Right renal cortex interstitium (tissue), 3 donors: Measurements from ENCODE around the gene RASA4B. TPM values are rescaled to one million over a fixed set of nuclear protein-coding genes. Genes with fewer than 3 reads are reported as not detected.
"Not testable (repeated sequence)": the region's sequence is repeated elsewhere in the genome, so short reads cannot be mapped to it uniquely, and the experiment has no call there.

Experiments
- DNase-seq, 3 donors: peaks; one replicate each; pipeline ENCODE4 v3.0.0-alpha.2; 2013; ENCODE audit warnings: low read depth in 3 of 3, low spot score in 2 of 3
- polyA plus RNA-seq, 3 donors: library from polyadenylated mRNA; unstranded; fragments of 120-200 nt; gene quantifications; one replicate each; pipeline ENCODE4 v1.2.1, GENCODE V29; 2013; ENCODE audit not compliant: insufficient read length in 3 of 3

The RASA4B gene
- polyA plus RNA-seq, 3 donors: 5.4 to 11.7 (median 6.6) TPM

DNA sequence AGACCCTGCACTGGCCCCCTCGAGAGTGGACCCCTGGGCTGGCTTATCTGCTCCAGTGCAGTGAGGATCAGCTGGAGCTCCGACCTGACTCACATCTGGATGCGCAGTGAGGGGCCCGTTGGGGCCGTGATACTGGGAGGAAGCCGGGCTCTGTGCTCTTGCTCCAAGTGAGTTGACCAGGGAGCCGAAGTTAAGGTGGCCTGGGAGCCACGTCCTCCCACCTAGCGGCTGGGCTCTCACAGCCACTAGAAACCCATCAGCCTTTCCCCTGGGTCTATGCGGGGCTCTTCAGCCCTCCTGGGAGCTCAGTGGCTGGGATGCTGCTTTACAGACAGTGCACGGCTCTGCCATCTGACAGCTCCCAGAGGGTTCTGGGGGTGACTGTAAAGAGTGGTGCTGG, 62.0 kb downstream of the RASA4B start:
- DNase-seq: no peak

DNA sequence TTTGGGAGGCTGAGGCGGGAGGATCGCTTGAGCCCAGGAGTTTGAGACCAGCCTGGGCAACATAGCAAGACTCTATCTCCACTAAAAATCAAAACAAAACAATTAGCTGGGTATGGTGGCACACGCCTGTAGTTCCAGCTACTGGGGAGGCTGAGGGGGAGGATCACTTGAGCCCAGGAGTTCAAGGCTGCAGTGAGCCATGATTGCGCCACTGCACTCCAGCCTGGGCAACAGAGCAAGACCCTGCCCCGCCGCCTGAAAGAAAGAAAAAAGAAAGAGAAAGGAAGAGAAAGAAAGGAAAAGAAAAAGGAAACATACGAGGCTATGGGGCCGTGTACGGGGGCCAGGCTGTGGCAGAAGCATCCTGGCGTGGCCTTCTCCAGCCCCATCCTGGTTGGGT, 62.6 kb downstream of the RASA4B start:
- not testable (repeated sequence) for DNase-seq

DNA sequence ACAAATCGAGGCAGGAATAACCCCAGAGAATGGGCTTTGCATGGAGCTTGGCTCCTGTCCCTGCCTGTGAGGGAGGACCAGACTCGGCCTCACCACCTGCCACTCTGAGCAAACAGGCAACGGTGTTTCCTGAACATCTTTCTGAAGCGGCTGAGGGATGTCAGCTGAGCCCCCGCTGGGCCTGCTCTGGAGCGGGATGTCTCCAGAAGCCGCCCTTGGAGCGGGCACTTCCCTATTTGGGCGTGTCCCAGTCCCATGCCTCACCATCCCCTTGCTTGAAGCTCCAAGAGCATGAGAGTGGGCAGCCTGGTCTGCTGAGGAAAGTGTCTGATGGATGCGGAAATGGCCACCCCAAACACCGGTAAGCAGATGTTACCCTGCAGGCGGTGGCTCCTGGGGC, 63.1 kb downstream of the RASA4B start:
- DNase-seq: no peak

DNA sequence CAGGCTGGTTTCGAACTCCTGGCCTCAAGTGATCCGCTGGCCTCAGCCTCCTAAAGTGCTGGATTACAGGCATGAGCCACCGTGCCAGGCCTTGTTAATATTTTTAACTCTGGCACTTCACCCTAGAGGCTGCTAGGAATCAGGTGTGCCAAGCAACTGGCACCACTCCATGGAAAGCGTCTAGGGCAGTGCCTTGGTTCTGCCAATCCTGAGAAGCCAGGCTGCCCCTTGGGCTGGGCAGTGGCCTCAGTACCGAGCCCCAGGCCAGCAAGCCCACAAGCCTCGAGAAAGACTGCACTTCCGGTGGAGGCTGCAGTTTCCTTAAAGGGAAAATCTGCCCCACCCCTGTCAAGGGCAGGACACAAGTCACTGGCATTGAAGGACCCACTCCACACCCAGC, 64.3 kb downstream of the RASA4B start:
- no peak for DNase-seq

DNA sequence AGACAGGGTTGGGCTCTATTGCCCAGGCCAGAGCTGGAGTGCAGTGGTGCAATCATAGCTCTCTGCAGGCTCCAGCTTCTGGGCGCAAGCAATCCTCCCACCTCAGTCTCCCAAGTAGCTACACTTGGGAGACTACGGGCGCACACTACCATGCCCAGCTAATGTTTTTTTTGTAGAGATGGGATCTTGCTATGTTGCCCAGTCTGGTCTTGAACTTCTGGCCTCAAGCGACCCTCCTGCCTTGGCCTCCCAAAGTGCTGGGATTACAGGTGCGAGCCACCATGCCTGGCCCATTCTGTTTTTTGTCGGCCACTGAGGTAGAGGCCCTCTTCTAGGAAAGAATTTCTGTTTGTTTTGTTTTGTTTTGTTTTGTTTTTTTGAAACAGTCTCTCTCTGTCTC, 65.1 kb downstream of the RASA4B start:
- no peak for DNase-seq

DNA sequence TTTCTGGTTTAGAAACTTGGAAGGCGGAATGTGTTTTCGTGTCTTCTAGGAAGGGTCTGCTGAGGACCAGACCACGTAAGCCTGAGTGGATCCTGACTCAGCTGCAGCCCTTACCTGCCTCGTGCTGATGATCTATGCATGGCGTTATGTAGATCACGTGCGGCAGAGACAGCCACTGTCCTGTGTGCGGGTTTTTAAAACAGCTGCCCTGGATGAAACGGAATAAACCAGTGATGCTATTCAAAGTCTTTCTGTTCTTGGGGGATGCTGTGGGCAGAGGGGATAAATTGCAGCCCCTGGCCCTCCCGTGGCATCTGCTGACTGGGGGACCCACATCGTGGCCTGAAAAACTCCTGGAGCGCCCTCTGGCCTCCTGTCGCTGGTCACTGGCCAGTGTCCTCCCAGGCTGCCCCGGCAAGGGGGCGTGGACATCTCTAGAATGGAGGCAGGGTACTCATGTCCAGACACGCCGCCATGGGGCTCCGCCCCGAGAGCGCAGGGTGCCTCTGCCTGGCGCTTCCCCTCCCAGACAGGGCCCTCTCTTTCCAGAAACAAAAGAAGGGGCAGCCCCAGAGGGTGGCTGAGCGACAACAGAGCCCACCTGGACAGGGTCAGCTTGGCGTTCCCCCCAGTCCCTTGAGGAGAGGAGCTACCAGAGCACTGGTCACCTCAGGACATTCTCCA, 66.1 kb downstream of the RASA4B start:
- no peak for DNase-seq

DNA sequence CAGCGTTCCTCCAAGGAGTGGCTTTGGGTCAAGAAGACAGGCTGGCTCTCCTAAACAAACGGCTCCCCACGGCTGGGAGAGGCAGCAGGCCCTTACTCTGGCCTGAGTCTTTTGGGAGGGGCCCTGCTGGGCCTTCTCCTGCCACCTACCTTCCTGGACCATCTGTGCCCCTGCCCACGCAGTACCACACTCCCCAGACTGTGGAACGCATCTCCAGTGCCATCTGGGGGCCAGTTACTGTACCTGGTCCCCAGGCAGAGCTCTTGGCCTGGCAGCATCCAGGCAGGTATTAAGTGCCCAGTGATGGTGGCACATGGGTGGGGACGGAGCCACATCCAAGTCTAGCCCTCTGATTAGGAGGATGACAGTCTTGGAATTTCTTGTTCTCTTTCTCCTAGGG, 67.3 kb downstream of the RASA4B start:
- no peak for DNase-seq

DNA sequence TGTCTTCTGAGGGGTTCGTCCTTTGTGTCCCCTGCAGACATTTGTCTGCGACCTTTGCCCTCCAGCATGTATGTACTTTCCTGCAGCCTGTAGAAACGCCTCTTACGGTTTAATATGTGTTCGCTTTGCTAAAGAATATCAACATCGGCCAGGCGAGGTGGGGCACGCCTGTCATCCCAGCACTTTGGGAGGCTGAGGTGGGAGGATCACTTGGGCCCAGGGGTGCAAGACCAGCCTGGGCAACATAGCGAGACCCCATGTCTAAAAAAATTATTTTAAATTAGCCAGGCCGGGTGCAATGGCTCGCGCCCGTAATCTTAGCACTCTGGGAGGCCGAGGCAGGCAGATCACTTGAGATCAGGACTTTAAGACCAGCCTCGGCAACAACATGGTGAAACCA, 68.4 kb downstream of the RASA4B start:
- DNase-seq: no peak

DNA sequence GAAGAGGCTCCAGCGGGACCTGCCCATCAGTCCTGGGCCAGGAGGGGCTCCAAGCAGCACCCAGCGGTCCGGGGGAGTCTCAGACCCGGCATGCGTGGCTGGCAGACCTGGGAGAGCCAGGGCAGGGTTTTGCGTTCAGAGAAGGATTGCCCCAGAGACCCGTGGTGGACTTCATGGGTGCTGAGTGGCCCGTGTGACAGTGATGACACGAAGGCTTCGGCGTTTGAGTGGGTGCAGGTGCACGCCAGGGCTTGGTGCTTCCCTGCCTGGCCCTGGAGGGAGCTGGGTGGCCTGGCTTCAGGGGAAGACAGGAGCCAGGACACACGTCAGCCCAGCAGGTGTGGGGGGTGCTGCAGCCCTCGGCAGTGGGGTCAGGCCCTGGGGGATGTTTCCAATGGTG, 70.3 kb downstream of the RASA4B start:
- no peak for DNase-seq

DNA sequence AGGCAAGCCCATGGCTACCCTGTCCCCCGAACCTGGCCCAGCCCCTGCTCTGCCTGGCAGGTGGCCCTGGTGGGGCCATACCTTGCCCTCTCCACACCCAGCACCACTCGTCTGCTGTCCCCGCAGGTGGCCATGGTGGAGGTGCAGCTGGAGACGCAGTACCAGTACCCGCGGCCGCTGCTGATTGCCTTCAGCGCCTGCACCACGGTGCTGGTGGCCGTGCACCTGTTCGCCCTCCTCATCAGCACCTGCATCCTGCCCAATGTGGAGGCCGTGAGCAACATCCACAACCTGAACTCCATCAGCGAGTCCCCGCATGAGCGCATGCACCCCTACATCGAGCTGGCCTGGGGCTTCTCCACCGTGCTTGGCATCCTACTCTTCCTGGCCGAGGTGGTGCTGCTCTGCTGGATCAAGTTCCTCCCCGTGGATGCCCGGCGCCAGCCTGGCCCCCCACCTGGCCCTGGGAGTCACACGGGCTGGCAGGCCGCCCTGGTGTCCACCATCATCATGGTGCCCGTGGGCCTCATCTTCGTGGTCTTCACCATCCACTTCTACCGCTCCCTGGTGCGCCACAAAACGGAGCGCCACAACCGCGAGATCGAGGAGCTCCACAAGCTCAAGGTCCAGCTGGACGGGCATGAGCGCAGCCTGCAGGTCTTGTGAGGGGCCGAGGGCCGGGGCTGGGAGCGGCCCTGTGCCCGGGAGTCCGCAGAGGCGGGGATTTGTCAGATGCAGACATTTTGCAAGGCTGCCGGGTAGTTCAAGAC, 71.0 kb downstream of the RASA4B start:
- no peak for DNase-seq

DNA sequence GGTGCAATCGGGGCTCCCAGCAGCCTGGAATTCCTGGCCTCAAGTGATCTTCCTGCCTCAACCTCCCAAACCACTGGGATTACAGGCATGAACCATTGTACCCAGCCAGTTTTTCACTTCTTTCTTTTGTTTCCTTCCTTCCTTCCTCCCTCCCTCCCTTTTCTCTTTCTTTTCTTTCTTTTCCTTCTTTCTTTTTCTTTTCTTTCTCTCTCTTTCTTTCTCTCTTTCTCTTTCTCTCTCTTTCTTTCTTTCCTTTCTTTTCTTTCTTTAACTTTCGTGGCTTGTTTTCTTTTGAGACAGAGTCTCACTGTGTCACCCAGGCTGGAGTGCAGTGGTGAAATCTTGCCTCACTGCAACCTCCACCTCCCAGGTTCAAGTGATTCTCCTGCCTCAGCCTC, 71.9 kb downstream of the RASA4B start:
- no peak for DNase-seq

DNA sequence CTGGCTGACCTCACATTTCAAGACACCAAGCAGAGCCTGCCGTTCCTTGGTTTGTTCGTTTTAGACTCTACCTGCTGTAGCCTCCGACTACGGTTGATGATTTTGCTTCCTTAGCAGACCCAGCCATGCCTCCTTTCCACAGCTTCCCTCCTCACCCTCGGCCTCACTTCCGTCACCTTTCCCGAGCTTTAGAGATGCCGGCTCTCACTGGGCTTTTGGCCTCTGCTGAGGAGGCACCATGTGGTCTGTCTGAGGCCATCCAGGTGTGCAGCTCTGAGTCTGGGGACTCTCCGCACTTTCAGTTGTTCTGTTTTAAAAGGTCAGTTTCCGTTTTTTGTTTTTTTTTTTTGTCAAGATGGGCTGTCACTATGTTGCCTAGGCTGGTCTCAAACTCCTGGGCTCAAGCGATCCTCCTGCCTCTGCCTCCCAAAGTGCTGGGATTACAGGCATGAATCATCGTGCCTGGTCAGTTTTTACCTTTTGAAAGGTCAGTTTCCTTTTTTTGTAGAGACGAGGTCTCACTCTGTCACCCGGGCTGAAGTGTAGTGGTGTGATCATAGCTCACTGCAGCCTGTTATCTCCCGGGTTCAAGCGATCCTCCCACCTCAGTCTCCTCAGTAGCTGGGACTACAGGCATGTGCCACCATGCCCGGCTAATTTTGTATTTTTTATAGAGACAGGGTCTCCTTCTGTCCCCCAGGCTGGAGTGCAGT, 72.5 kb downstream of the RASA4B start:
- no peak for DNase-seq

DNA sequence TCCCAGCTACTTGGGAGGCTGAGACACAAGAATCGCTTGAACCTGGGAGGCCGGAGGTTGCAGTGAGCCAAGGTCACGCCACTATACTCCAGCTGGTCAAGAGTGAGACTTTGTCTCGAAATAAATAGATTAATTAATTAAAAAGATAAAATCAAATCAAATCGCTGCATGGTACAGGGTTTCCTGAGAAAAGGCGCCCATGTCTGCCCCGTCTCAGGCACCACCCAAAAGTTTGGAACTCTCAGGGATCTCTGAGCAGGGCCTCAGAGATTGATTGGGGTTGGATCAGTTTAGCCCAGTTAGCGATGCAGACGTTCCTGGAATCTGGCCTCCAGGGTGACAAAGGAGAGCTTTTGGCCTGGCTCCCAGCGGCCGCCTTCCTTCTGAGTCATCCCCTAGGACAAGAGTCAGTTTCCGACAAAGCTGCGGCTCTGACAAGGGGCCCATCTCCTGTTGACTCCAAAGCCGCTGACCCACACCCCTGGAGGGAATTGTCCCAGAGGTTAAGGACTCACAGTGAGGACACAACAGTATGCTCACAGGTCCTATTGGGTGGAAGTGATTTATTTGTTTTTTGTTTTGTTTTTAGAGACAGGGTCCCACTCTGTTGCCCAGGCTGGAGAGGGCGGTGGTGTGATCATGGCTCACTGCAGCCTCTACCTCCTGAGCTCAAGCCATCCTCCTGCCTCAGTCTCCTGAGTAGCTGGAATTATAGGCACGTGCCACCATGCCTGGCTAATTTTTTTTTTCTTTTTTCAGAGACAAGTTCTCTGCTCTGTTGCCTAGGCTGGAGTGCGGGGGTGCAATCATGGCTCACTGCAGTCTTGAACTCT, 77.4 kb downstream of the RASA4B start:
- no peak for DNase-seq

DNA sequence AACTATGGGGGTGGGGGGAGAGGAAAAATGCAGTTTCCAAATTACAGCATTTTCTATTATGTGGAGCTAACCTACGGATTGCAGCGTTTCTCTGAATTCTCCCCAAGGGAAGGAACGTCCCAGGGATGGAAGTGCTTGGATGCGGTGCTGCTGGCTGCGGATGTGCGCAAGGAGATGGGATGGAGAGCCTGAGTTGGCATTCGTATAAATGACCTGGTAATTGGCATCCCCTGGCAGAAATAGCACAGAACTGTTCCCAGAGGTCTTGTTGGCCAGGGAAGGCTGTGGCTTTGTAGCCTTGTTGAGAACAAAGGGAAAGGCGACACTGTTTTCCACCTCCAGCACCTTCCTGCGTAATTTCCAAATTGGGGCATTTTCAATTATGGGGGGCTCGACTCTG, 81.5 kb downstream of the RASA4B start:
- DNase-seq: no peak

DNA sequence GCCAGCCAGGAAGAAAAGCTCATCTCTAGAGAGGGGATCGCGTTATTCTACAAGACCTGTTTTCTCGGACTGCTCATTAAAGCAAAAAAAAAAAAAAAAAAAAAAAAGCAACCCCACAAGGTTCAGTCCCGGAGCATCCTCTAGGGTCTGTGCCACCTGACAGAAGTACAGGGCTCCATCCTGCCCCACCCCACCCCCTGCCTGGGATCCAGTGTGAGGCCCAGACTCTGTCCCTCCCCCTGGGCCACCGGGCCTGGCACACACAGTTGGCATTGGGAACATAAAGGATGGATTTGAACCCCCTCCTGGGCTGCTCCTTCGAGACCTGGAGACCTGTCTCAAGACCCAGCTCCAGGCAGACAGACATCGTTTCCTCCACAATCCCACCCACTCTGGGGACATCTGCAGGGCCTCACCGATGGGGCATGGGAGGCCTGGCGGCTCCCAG, 83.5 kb downstream of the RASA4B start:
- no peak for DNase-seq

DNA sequence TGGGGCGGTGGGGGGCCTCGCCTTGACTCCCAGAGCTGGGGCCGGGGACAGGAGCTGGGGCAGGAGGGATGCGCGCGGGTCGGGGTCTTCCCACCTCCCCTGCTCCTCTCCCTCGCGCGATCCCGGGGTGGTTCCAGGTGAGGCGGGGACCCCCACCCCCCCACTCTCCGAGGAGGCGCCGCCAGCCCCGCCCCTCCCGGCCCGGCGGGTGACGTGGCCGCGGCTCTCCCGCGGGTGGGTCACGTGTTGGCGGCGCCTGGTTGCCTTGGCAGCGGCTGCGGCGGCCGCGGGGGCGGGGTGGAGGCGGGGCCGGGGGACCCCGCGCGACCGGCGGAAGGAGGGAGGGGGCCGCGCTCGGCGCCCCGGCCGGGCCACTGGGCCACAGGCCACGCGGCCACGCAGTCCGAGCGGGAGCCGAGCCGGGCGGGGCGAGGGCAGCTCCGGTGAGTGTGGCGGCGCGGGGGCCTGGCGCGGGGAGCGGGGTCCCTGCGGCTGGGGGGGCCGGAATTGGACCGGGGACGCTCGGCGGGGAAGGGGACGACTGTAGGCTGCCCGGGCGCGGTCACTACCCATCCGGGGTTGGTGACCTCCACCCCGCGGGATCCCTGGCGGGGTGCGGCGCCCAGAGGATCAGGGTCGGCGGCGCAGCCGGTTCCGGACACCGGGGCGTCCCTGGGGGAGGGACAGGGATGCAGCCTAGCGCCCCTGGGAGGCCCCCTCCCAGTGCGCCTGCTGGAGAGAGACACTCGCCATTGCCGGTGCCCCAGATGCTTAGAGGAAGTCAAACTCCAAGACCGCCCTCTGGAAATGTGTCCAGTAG, 84.1 kb downstream of the RASA4B start, which contains the start of gene ORAI2:
Gene ORAI2, plus strand, starts transcription at position 357 of the 820 bp plus-strand sequence. CDS start 5,382 bp downstream, outside the sequence.
- no peak for DNase-seq
